Spleen (tissue), 7 donors: ENCODE measurements around the gene PHRF1.
A peak's percentile ranks its signal among the peaks of the same experiment; 100 is the strongest.

ENCODE experiments used
- CTCF ChIP-seq, 11 experiments: fragments of 200-600 bp in 7 of 11; fragments of 450-650 bp in 4 of 11; sonication (generic) in 4 of 11; IDR thresholded peaks in 8 of 11; conservative IDR thresholded peaks in 3 of 11; 1 replicate in 7 of 11; 2 replicates in 4 of 11; pipeline versions ENCODE4 v1.4.0 to v1.8.0; 2016 to 2021; ENCODE audit warnings: antibody characterized with exemption in 11 of 11, inconsistent platforms in 4 of 11, mild to moderate bottlenecking in 1 of 11
- POLR2A ChIP-seq, 3 donors: fragments of 450-650 bp; IDR thresholded peaks; one replicate each; pipeline ENCODE4 v1.5.1; 2017; ENCODE audit warnings: antibody characterized with exemption in 3 of 3, mild to moderate bottlenecking in 1 of 3
- POLR2AphosphoS5 ChIP-seq, 3 donors: sonication (generic); formaldehyde crosslinking; IDR thresholded peaks; one replicate each; pipeline ENCODE4 v1.5.1; 2017; ENCODE audit warnings: antibody characterized with exemption in 3 of 3
- donor health status: DM: no; HTN: no; CAD: no; lungs with moderate emphysema.
- donor health status: DM: no; HTN: no; CAD: no.
- donor health status: DM: no; HTN: no; CAD: no.

- TF ChIP-seq CTCF (IDR thresholded peaks at IDR 0.05 in 8 of 11, conservative IDR thresholded peaks at IDR 0.05 in 3 of 11) (no peak), POLR2A (IDR thresholded peaks at IDR 0.05) (no peak), POLR2AphosphoS5 (IDR thresholded peaks at IDR 0.05) (peak in 1 of 3 donors; percentile 8)
Measured at GRCh38 chr11:659532-660085, 83.3 kb downstream of the PHRF1 start.
